Measurements from ENCODE around the gene PEA15.
A peak's percentile ranks its signal among the peaks of the same experiment; 100 is the strongest.

The PEA15 gene

GRCh38 chr1:160161965-160162705 is 43.0 kb upstream of the PEA15 start:
- no peaks in the 10 kb centered on the region for H3K9me3 ChIP-seq (ENCODE audit: control insufficient read depth, insufficient read depth, low read depth, low read length)
- H3K4me3 ChIP-seq (ENCODE audit: low read depth, low read length), result no peak overlapping the region
- H3K36me3 ChIP-seq (ENCODE audit: control insufficient read depth in 2 of 2, insufficient read depth in 1 of 2, low read length in 2 of 2), result no peaks in the 10 kb centered on the region
- POLR2A ChIA-PET, result no interaction called here
- no peak for TF ChIP-seq ZNF18 (tag by site-specific recombination; IDR thresholded peaks at IDR 0.05)
- TF ChIP-seq CTCF (tag by site-specific recombination; IDR thresholded peaks at IDR 0.05), result peak; percentile 56
- TF ChIP-seq GLIS1 (tag by site-specific recombination; IDR thresholded peaks at IDR 0.05), result no peak
- no peak for TF ChIP-seq ZNF155 (tag by site-specific recombination; IDR thresholded peaks at IDR 0.05)
- TF ChIP-seq, protein P1, sequence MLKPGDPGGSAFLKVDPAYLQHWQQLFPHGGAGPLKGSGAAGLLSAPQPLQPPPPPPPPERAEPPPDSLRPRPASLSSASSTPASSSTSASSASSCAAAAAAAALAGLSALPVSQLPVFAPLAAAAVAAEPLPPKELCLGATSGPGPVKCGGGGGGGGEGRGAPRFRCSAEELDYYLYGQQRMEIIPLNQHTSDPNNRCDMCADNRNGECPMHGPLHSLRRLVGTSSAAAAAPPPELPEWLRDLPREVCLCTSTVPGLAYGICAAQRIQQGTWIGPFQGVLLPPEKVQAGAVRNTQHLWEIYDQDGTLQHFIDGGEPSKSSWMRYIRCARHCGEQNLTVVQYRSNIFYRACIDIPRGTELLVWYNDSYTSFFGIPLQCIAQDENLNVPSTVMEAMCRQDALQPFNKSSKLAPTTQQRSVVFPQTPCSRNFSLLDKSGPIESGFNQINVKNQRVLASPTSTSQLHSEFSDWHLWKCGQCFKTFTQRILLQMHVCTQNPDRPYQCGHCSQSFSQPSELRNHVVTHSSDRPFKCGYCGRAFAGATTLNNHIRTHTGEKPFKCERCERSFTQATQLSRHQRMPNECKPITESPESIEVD (tag by site-specific recombination; IDR thresholded peaks at IDR 0.05), result no peak
- TF ChIP-seq ZNF654 (tag by site-specific recombination; IDR thresholded peaks at IDR 0.05; ENCODE audit: low read depth), result peak; percentile 28
- TF ChIP-seq MZF1 (tag by site-specific recombination; IDR thresholded peaks at IDR 0.05; ENCODE audit: borderline replicate concordance), result no peak
- no peak for TF ChIP-seq TCF7L2 (IDR thresholded peaks at IDR 0.05; ENCODE audit: borderline replicate concordance, low read depth, low read length)
- no peak for TF ChIP-seq ZNF747 (tag by site-specific recombination; IDR thresholded peaks at IDR 0.05)
- no peak for TF ChIP-seq SCRT2 (tag by site-specific recombination; IDR thresholded peaks at IDR 0.05)
- no peak for TF ChIP-seq KLF1 (tag by site-specific recombination; IDR thresholded peaks at IDR 0.05)
- no peak for TF ChIP-seq ZNF24 (tag by site-specific recombination; IDR thresholded peaks at IDR 0.05)
- no peak for TF ChIP-seq ZFHX2 (tag by site-specific recombination; conservative IDR thresholded peaks at IDR 0.05)
- no peak for TF ChIP-seq SP3 (tag by site-specific recombination; IDR thresholded peaks at IDR 0.05)
- no peak for TF ChIP-seq ZNF366 (tag by site-specific recombination; conservative IDR thresholded peaks at IDR 0.05)
- peak; percentile 23; the same call in 1 of the 2 replicates for TF ChIP-seq ZIC2 (tag by site-specific recombination; IDR thresholded peaks at IDR 0.05)
- no peaks in the 10 kb centered on the region for H3K4me1 ChIP-seq (ENCODE audit: control insufficient read depth, insufficient read depth, low read length)
- CTCF ChIA-PET, result interaction anchor here (0.8 to 2.7 kb wide), 14 partner anchors 9 to 214 kb away, joined by 3 to 17 read pairs (median 4); partner anchors contain the start of gene CASQ1
- H3K27ac ChIP-seq (ENCODE audit: extremely low read depth, low read depth, low read length), result no peak overlapping the region

DNA sequence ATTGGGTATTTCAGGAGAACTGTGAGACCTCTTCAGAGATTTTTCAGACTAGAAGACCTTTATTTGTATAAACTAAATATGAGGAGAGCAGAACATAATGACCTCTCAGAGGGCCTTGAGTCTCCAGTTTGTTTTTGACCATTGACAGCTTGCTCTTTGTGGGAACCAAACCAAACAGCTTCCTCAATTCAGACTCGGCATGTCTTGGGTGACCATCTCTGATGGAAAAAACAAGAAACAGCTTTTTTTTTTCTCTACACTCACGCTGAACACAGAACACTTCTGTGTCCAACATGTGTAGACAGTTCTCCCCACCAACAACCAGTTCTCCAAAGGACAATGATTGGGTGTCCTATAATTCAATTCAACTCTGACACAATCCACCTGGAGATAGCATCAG is 42.3 kb upstream of the PEA15 start:
- H3K36me3 ChIP-seq (ENCODE audit: control insufficient read depth in 2 of 2, insufficient read depth in 1 of 2, low read length in 2 of 2), result no peaks in the 10 kb centered on the region
- no peaks in the 10 kb centered on the region for H3K4me1 ChIP-seq (ENCODE audit: control insufficient read depth, insufficient read depth, low read length)
- no peaks in the 10 kb centered on the region for H3K9me3 ChIP-seq (ENCODE audit: control insufficient read depth, insufficient read depth, low read depth, low read length)
- POLR2A ChIA-PET, result no interaction called here
- H3K4me3 ChIP-seq (ENCODE audit: low read depth, low read length), result no peak overlapping the region
- CTCF ChIA-PET, result interaction anchor here (1.0 to 2.7 kb wide), 9 partner anchors 10 to 126 kb away, joined by 3 to 17 read pairs (median 5); partner anchors contain the start of gene CASQ1
- no peak overlapping the region for H3K27ac ChIP-seq (ENCODE audit: extremely low read depth, low read depth, low read length)
- TF ChIP-seq ZBTB11 (tag by site-specific recombination; conservative IDR thresholded peaks at IDR 0.05; ENCODE audit: low read depth), result no peak
- TF ChIP-seq GLI4 (tag by site-specific recombination; IDR thresholded peaks at IDR 0.05), result no peak
- no peak for TF ChIP-seq GFI1B (tag by site-specific recombination; IDR thresholded peaks at IDR 0.05)
- TF ChIP-seq, protein P2, sequence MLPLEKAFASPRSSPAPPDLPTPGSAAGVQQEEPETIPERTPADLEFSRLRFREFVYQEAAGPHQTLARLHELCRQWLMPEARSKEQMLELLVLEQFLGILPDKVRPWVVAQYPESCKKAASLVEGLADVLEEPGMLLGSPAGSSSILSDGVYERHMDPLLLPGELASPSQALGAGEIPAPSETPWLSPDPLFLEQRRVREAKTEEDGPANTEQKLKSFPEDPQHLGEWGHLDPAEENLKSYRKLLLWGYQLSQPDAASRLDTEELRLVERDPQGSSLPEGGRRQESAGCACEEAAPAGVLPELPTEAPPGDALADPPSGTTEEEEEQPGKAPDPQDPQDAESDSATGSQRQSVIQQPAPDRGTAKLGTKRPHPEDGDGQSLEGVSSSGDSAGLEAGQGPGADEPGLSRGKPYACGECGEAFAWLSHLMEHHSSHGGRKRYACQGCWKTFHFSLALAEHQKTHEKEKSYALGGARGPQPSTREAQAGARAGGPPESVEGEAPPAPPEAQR (tag by site-specific recombination; IDR thresholded peaks at IDR 0.05), result no peak
- no peak for TF ChIP-seq ZNF324 (tag by site-specific recombination; IDR thresholded peaks at IDR 0.05)
- TF ChIP-seq REPIN1 (tag by site-specific recombination; IDR thresholded peaks at IDR 0.05; ENCODE audit: low read depth), result no peak
- no peak for TF ChIP-seq ZNF184 (tag by site-specific recombination; IDR thresholded peaks at IDR 0.05)
- no peak for TF ChIP-seq ZNF843 (tag by site-specific recombination; IDR thresholded peaks at IDR 0.05)
- no peak for TF ChIP-seq ZNF645 (tag by site-specific recombination; IDR thresholded peaks at IDR 0.05)
